GM12873 (cell line): Measurements from ENCODE around the gene SHROOM1.

Experiments
- TF ChIP-seq, protein P1 (sequence below): IDR thresholded peaks from 2 replicates; pipeline ENCODE4 v1.5.1; 2012; ENCODE audit warnings: low read depth, mild to moderate bottlenecking, moderate library complexity, low read length, control low read depth; ENCODE audit not compliant: insufficient read depth; ENCODE audit errors: missing control alignments

The SHROOM1 gene

DNA sequence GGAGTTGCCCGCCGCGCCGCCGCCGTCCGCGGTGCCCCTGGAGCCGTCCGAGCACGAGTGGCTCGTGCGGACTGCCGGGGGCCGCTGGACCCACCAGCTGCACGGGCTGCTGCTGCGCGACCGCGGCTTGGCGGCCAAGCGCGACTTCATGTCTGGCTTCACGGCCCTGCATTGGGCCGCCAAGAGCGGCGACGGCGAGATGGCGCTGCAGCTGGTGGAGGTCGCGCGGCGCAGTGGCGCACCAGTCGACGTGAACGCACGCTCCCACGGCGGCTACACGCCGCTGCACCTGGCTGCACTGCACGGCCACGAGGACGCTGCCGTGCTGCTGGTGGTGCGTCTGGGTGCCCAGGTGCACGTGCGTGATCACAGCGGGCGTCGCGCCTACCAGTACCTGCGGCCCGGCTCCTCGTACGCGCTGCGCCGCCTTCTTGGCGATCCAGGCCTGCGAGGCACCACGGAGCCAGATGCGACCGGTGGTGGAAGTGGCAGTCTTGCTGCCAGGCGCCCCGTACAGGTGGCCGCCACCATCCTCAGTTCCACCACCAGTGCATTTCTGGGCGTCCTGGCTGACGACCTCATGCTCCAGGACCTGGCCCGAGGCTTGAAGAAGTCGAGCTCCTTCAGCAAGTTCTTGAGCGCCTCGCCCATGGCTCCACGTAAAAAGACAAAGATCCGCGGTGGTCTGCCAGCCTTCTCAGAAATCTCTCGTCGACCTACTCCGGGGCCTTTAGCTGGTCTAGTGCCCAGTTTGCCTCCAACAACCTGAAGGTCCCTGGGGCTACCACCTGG is 15.7 kb downstream of the SHROOM1 start:
- TF ChIP-seq, protein P1, sequence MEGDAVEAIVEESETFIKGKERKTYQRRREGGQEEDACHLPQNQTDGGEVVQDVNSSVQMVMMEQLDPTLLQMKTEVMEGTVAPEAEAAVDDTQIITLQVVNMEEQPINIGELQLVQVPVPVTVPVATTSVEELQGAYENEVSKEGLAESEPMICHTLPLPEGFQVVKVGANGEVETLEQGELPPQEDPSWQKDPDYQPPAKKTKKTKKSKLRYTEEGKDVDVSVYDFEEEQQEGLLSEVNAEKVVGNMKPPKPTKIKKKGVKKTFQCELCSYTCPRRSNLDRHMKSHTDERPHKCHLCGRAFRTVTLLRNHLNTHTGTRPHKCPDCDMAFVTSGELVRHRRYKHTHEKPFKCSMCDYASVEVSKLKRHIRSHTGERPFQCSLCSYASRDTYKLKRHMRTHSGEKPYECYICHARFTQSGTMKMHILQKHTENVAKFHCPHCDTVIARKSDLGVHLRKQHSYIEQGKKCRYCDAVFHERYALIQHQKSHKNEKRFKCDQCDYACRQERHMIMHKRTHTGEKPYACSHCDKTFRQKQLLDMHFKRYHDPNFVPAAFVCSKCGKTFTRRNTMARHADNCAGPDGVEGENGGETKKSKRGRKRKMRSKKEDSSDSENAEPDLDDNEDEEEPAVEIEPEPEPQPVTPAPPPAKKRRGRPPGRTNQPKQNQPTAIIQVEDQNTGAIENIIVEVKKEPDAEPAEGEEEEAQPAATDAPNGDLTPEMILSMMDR, result no peak

DNA sequence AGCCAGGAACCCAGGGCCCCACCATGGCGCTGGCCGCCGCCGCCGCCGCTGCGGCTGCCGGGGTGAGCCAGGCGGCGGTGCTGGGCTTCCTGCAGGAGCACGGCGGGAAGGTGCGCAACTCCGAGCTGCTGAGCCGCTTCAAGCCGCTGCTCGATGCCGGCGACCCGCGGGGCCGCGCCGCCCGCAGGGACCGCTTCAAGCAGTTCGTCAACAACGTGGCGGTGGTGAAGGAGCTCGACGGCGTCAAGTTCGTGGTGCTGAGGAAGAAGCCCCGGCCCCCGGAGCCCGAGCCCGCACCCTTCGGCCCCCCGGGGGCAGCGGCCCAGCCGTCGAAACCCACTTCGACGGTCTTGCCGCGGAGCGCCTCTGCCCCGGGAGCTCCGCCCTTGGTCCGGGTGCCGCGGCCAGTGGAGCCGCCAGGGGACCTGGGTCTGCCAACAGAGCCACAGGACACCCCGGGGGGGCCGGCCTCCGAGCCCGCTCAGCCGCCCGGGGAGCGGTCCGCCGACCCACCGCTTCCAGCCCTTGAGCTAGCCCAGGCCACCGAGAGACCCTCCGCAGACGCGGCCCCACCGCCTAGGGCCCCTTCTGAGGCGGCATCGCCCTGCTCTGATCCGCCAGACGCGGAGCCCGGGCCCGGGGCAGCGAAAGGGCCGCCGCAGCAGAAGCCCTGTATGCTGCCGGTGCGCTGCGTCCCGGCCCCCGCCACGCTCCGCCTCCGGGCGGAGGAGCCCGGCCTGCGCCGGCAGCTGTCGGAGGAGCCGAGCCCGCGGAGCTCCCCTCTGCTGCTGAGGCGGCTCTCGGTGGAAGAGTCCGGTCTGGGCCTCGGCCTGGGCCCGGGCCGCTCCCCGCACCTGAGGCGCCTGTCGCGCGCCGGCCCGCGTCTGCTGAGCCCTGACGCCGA is 16.6 kb downstream of the SHROOM1 start:
- TF ChIP-seq, protein P1, result no peak

DNA sequence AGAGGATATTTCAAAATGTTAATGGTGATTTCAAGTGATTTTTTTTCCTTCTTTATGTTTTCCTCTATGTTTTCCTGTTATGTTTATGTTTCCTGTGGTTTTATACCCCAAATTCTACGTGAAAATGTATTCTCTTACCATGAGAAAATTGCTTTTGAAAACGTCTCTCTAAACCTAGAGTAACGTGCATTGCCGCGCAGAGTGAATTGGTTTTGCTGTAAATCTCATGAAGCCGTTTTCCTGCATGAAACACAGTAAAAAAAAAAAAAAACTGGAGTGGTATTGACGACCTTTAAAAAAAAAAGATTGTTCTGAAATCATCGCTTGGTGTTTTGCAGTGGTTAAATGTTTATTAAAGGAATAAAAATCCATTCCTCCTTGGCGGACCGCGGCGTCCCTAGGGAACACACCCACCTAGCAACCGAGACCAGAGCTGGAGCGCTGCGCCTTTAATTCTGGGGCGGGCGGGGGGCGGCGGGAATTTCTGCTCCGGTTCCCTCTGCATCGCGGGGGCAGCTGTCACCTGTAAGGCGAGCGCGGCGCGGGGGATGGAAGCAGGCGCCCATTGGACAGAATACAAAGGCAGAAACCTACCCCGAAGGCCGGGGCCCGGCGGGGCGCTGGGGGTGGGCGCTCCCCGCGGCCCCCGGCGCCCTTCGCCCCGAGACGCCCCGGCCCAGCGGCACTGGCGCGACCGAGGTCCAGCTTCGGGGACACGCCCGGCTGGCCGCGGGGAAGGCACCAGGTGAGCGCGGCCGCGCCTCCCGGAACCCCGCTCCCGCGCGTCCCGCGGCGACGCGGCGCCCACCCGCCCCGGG is 17.5 kb downstream of the SHROOM1 start, which contains the start of gene SOWAHA:
Gene SOWAHA, plus strand, starts transcription at position 522 of the 818 bp plus-strand sequence. CDS start 320 bp downstream, outside the sequence.
- TF ChIP-seq, protein P1, result no peak

- TF ChIP-seq, protein P1, result no peak
Measured at GRCh38 chr5:132812123-132812765, 18.2 kb downstream of the SHROOM1 start.

DNA sequence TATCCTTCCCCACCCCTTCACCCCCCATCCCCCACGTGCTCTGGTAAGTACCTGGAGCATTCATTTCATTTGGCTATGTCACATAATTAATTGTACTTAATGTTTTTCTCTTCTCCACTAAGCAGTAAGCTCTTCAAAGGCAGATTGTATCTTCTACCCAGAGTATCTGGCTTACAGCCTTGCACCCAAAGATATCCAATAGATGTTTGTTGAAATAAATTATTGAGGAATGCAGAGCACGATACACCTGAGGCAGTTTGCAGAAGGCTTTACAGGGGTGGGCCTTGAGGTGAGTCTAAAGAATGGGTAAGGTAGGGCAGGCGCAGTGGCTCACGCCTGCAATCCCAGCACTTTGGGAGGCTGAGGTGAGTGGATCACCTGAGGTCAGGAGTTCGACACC is 19.8 kb downstream of the SHROOM1 start:
- TF ChIP-seq, protein P1, result no peak

GRCh38 chr5:132808866-132809265 is 21.6 kb downstream of the SHROOM1 start:
- TF ChIP-seq, protein P1, result no peak
